Right renal pelvis (tissue), 4 donors: Measurements from ENCODE around the gene ZBTB25. TPM values are rescaled to one million over a fixed set of nuclear protein-coding genes. Genes with fewer than 3 reads are reported as not detected.

Experiments used
- DNase-seq, 4 donors: peaks; one replicate each; pipeline ENCODE4 v3.0.0-alpha.2; 2013; ENCODE audit warnings: low read depth in 4 of 4, low spot score in 3 of 4, missing footprints in 1 of 4
- polyA plus RNA-seq, 4 donors: library from polyadenylated mRNA; unstranded; fragments of 120-200 nt; gene quantifications; one replicate each; pipeline ENCODE4 v1.2.1, GENCODE V29; 2013; ENCODE audit not compliant: insufficient read length in 4 of 4

The ZBTB25 gene
- polyA plus RNA-seq, 4 donors, result 8.9 to 10.6 (median 9.8) TPM

DNA sequence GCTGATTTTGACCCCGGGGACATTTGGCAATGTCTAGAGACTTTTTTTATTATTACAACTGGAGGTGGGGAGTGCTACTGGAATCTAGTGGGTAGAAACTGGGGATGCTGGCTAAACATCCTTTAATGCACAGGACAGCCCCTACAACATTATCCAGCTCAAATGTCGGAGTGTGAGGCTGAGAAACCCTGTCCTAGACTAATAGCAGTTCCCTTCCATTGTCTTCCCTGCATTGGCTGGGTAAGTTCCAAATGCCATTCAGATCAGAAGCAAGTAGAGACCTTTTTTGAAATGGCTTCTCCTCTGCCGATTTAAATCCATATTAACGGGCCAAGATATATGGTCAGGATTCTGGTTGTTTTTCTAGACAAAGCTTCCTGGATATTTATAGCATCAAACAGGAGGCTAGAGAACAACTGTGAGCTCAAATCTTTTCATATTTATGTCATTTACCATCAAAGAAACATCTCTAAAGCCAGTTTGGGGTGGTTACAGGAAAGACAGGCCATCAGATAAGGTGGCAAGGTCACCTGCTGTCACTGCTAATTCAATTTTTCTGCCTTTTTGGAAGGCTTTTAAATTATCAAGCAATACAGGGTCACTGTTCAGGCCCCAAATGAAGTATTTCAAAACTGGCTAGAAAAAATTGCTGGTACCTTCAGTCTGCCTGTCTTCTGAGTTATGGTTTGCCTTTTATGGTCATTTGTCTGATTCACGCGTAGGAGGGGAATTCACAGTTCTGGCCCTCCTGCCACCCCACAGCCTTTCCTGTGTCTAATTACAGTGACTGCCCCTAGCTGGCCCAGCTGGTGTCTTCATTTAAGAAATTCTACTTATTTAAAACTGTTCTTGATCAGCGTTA lies 58.4 kb downstream of the ZBTB25 start:
- DNase-seq, result no peak

DNA sequence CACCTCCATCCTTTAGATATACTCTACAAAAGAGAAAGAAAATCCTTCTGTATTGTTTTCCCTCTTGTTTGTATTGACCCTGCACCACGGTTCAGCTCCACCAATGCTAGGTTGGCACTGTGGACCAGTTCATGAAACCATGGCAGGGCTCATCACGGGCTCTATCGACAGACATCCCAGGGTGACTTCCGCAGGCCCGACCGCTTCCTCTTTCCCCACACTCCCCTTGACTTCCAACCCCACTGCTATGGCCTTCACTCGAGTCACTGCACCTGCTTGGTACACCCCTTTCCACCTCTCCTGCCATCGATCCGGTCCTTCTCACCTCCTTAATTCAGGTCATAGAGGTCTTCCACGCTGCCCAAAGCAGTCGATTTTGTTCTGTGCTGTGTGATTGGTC lies 59.5 kb downstream of the ZBTB25 start:
- DNase-seq, result no peak

DNA sequence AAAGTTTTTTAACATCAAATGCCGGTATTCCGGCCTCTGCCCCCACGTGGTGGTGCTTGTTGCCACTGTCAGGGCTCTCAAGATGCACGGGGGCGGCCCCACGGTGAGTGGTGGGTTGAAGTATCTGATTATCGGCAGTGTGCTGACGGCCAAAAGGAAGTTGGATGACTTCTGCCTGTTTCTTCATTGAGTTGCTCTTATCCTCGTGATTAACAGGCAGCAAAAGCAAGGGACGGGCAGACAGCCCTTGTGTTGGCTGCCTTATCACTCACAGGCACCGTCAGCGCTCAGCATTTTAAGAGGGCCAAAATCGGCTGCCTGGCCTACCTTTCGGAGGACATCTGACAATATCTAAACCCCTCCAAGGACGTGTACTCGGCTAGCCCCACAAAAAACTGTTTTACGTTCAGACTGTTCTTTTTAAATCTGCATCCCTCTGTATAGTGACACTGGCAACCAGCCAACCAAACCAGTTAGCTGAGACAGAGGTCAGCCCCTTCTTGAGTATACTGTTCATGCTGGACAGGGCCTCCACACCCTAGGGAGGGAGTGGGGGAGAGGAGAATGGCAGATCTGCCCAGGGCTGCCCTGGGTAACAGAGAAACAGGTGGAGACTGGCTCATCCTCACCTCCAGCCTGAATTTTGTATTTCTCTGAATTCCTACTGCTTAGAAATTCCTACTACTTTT lies 61.2 kb downstream of the ZBTB25 start:
- peak in 1 of 4 donors; percentile 30 for DNase-seq

DNA sequence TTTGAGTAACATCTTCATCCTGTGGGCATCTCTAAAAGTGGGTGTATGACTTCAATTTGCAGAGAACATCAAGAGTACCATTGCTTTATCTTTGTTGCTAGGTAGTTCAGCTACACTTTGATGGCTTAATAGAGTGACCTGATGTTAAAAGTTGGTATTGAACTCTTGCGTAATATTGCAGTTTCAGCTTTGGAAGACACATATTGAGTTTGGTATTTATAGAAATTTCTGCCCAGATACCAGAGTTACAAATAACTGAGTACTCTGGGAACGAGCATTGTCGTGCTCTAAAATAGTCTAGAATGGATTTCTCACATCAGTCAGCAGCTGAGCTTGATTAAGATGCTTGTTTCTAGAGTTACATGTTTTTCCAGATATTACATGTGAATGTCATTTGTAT lies 63.1 kb downstream of the ZBTB25 start:
- no peak for DNase-seq

DNA sequence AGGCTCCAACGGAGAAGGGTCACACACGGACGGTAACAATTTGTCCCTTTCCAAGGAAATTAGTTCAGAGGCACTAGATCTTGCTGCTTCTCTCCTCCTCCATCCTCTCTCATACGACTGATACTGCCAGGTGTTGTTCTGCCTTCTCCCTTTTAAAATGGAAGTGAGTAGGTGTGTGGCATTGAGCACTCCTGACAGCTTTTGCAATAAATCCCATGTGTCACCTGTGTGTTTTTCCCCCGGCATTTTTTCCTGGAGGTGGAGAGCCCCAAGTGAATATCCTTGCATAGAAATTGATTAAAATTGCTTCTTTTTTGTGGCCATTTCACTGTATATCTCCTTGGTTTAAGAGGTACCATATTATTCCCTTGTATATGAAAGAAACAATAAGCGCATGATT lies 64.5 kb downstream of the ZBTB25 start:
- no peak for DNase-seq

DNA sequence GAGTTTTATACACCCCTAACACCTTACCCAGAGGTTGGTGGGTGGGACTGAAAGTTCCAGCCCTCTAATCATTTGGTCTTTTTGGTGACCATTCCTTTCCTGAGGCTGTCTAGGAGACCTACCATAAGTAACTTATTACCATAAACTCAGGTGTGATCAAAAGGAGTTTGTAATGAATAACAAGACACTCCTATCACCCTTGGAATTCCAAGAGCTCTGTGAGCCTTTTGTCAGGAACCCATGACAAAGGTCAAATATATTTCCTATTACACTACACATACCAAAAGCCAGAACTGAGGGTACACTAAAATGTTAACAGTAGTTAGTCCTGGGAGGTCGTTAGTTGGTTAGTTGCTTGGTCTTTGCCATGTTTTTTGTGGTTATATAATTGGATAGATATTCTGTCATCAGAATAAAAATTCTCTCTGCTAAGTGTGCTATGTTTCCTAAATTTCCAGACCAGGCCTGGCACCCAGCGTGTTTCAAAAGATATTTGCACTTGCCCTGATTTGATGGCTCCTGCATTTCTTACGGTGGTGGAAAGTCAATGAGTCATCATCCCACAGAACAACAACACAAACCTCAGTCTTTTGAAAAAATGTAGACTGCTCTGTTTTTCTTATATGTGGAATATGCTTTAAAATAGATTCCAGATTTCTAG lies 65.3 kb downstream of the ZBTB25 start:
- no peak for DNase-seq

DNA sequence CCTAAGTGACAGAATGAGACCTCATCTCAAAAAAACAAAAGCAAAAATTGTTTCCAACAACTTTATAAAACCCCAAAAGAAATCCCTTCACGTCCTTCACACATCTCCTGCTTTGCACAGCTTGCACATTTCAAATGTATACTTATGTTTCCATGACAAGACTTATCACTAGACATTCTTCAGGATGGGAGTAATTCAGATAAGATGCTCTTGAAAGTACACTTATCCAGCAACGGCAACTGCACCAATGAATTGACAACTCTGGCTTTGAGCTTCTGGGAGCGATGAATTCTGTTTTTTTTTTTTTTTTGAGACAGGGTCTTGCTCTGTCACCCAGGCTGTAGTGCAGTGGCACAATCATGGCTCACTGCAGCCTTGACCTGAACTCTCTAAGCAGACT lies 69.1 kb downstream of the ZBTB25 start:
- DNase-seq, result no peak

DNA sequence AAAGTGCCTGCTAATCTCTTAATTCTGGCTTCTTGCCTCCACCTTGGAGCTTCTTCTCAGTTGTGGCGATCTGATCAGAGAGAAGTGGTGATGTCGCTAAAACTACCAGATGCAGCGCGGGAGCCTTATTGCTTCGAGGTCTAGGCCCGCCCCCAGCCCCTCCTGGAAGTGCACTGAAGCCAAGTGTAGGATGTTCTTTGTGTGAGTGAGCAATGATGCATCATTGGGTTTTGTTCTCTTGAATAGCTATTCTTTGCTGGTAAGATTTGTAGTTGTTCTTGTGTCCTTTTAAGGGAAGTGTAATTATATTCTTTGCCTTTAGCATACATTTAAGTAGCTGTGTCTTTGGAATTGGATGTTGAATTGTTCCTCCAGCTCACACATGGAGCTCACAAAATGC lies 79.7 kb downstream of the ZBTB25 start:
- DNase-seq, result no peak

DNA sequence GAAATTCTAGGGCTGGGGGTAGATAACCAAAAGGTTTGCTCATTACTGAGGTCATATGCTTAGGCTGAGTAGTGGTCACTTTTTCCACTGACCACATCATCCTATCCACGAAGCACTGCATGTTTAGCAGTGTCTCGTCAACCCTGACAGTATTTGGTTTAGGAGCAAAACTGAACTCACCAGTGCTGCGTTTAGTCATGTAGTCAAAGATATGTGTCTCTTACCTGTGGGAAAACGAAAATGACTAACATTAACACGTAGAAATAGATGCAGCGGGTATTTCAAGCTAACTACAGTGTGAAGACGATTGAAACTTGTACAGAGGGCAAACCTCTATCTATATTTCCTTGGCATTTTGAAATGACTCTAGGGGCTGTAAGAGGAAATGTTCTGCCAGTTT lies 80.9 kb downstream of the ZBTB25 start:
- no peak for DNase-seq

DNA sequence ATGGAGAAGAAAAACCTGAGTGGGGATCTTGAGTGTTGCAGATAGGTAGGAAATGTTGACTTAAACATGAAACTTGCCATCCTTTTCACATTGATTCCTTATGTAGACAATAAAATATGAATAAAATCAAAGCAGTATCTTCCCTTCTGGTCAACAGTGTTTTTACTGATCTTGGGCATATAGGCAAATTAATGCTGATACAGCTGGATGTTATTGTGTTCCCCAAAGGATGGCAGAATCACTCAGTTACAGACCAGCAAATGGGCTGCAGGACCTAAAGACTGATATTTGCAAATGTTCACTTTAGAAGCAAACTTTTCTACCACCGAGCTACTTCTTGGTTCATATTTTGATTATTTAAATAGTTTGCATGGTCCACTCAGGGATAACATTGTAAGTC lies 81.6 kb downstream of the ZBTB25 start:
- no peak for DNase-seq

DNA sequence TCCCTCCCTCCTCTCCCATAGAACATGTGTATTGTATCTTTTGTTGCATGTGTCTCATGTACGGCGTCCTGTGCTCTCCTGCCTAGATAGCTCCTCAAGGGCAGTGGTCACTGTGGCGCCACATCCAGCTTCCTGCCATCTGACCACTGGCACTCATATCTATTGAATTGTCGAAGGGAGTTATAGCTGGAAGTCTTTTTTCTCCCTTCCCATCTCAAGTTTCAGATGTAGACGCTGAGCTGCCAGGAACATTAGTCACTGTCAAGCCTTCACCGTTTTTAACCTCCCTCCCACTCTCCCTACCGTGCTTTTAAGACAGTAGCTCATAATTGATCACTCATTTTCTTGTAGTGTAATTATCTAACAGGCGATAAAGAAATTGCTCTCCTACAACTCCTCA lies 82.5 kb downstream of the ZBTB25 start:
- DNase-seq, result no peak

DNA sequence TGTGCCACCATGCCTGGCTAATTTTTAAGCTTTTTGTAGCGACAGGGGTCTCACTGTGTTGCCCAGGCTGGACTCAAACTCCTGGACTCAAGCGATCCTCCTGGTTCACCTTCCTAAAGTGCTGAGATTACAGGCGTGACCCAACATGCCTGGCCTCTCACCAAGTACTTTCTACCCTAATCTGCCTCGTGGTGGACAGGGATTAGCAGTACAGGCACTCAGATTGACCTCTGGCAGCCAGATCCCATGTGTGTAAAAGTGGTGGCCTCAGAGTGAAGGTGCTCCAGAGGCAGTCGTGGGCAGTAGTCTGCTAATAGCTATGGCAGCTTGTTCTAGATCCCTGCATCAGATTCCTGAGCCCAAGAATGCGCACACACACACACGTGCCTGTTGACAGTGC lies 84.6 kb downstream of the ZBTB25 start:
- DNase-seq, result no peak

DNA sequence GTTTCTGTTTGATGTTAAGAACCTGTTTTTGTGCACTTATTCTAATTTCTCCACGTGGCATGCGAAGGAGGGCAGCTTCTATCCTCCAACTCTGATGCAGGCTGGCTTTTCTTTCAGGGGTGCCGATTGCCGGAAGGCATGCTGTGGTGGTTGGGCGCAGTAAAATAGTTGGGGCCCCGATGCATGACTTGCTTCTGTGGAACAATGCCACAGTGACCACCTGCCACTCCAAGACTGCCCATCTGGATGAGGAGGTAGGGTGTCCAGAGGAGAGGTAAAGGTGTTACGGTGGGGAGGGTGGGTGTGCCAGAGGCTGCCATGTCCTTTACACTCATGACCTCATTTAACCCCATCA lies 85.9 kb downstream of the ZBTB25 start:
- no peak for DNase-seq

DNA sequence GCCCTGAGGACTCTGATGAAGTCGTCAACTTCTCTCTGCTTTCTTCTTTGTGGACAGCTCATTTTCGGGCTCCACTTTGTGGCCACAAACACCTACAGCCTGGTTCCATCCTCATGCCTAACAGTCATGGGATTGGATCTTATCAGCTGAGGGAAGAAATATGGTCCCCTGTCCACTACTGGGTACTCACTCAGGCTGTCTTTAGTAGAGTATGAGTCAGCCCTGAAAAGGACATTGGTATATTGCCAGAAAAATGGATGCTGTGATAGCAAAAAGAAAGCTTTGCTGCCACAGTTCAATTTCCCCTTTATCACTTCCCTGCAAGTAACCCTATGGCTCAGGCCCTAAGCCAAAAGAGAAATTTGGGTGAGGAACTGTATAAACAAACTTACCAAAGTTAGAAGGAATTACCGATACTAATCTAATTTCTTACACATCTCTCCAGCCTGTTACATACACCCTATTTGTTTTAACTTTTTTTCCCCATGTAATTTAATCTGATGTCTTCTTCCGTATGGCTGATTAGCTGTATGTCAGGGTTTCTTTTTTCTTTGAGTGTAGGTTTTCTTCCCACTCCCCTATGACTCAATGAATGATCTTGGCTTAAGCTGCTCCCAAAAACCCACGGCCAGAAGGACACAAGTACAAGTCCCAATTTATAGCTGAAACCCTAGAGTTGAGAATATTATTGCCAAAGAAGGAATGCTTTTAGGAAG lies 86.4 kb downstream of the ZBTB25 start:
- no peak for DNase-seq

DNA sequence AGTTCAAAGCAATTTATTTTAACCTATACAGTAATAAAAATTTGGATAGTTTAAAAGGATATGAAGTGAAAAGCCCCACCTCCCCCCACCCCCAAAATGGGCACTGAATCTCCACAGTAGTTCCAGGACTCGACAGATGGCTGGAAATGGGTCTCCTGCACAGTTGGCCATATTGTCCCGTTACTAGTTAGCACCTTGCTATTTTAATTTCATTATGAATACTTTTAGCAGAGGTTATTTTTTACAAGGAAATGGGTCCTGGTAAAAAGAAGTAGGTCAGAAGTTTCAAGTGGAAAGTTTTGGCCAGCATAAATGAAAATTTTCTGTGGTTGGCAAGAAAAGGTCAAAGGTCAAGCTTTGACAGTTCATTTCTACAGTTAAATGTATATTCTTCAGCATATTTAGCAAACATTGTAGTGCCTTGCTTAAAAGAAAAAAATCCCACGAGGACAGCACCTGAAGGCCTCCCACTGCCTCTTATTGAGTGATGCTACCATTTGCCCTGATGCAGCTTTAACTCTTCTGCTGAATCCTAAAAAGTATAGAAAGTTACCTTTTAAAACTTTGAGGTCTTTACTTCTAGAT lies 87.2 kb downstream of the ZBTB25 start:
- no peak for DNase-seq

DNA sequence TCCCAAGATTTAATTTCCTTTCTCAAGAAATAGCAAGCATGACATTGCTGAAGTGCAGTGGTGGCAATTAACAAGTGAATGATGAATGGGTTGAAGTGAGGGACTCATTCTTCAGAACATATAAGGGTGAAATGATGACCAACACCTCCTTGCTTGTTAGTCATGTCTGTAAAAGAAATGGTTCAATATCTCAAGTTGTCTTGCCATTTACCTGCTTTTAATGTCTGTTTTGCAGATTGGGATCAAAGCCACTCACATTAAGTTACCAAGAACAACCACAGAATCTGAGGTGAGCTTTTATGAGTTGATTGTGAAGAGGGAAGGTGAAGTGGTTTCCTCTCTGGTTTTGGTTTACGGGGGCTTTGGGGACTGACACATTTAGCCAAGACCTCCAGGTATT lies 91.4 kb downstream of the ZBTB25 start:
- DNase-seq, result no peak

DNA sequence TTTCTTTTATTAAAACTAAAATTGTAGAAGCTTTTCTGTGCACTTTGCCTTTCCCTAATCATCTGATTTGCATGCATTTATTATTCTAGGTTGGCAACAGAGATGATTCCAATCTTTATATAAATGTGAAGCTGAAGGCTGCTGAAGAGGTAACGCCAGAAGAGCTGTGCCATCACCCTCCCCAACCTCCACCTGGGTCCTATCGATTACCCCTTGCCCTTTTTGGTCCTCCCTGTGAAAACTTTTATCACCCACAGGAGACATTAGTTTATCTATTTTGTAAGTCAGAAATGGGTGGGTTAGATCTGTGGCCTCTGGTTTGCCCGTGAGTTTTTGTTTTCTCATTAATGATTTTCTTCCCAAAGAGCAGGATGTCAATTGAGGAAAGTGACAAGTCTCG lies 92.6 kb downstream of the ZBTB25 start:
- no peak for DNase-seq

DNA sequence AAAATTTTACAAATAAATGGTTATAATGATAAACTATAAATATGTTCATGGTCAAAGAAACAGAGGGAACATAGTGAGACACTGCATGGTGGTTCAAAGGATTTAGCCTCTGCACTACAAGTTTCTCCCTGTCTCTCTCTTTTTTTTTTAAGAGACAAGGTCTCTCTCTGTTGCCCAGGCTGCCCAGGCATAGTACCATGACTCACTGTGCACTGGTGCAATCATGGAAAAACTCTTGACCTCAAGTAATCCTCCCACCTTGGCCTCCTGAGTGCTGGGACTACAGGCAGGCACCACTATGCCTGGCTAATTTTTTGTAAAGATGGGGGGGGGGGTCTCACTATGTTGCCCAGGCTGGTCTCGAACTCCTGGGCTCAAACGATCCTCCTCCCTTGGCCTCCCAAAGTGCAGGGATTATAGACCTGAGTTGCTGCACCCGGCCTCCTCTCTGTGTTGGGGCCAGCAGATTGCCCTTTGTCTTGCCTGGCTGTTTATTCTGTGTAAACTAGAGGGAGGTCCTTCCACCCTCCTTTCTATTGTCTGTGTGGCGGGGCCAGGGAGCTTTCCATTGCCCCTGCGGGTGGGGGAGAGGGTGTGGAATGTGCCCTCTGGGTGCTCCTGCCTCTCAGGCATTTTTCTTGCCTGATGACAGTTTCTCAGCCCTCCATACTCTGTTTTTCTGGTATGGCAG lies 93.4 kb downstream of the ZBTB25 start:
- DNase-seq, result no peak

DNA sequence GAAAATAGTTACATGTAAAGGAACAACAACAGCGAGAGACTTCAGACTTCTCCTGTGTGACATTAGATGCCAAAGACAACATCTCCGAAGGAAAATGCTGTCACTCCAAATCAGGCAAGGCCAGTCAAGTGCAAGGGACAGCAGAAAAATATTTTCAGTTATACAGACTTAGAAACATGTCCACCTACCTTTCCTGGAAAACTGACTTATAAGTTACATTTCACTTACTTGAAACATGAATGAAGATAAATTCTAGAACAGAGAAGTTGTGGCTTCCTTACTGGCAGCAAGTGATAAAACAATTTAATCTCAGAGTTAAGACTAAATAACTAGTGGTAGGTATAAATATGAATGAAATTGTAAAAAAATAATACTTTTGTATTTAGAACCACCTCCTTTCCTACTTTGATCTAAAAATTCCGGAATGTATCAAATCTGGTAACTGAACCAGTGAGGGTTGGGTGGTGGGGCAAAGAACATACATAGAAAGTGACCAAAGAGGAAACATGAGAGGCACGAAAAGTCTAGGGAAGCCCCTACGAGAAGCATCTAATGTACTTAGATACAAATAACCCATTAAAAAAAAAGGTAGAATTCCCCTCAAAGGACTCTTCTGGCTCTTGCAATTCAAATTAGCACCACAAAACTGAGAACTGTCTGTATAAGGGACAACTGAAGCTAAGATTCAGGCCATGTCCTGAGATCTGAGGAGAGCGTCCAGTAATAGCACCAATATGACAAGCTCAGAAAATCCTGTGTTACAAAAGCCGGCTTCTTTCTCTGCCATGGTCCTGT lies 94.3 kb downstream of the ZBTB25 start:
- no peak for DNase-seq
